Neural progenitor cell (in vitro differentiated cells): Measurements from ENCODE around the gene PDZRN4. TPM values are rescaled to one million over a fixed set of nuclear protein-coding genes. Genes with fewer than 3 reads are reported as not detected.

ENCODE experiments used
- DNase-seq: peaks from one replicate; pipeline ENCODE4 v3.0.0-alpha.2; 2016; ENCODE audit warnings: low spot score
- H2AFZ ChIP-seq: fragments of 200-600 bp; sonication (generic); replicated peaks from 2 replicates; pipeline ENCODE4 v1.6.1; 2016; ENCODE audit warnings: antibody characterized with exemption
- H3F3A ChIP-seq: fragments of 200-600 bp; sonication (generic); 2 replicates; pipeline ENCODE4 v1.6.1; 2016; ENCODE audit warnings: antibody characterized with exemption, low read depth
- H3K27ac ChIP-seq: fragments of 200-600 bp; sonication (generic); 2 replicates; pipeline ENCODE4 v1.5.1; 2016; ENCODE audit warnings: mild to moderate bottlenecking
- H3K27me3 ChIP-seq: fragments of 200-600 bp; sonication (generic); 2 replicates; pipeline ENCODE4 v1.6.1; 2016; ENCODE audit warnings: mild to moderate bottlenecking, moderate library complexity
- H3K36me3 ChIP-seq: fragments of 200-600 bp; sonication (generic); 2 replicates; pipeline ENCODE4 v1.5.1; 2016
- H3K4me1 ChIP-seq: fragments of 200-600 bp; sonication (generic); 2 replicates; pipeline ENCODE4 v1.6.1; 2016; ENCODE audit warnings: mixed run types
- H3K4me2 ChIP-seq: fragments of 200-600 bp; sonication (generic); 2 replicates; pipeline ENCODE4 v1.6.1; 2016
- H3K4me3 ChIP-seq: fragments of 200-600 bp; sonication (generic); 2 replicates; pipeline ENCODE4 v1.5.1; 2016
- H3K79me2 ChIP-seq: fragments of 200-600 bp; sonication (generic); 2 replicates; pipeline ENCODE4 v1.6.1; 2016; ENCODE audit warnings: low read depth
- H3K9ac ChIP-seq: fragments of 200-600 bp; sonication (generic); 2 replicates; pipeline ENCODE4 v1.6.1; 2016
- H3K9me3 ChIP-seq: fragments of 200-600 bp; sonication (generic); 2 replicates; pipeline ENCODE4 v1.5.1; 2016; ENCODE audit warnings: low read depth
- H4K20me1 ChIP-seq: fragments of 200-600 bp; sonication (generic); 2 replicates; pipeline ENCODE4 v1.6.1; 2016; ENCODE audit warnings: low read depth
- H3K27ac Mint-ChIP-seq: 3 replicates; pipeline ENCODE4 v1.8.0; 2021; ENCODE audit warnings: mixed read lengths
- H3K27me3 Mint-ChIP-seq: 2 replicates; pipeline ENCODE4 v1.8.0; 2022; ENCODE audit warnings: low read depth, mild to moderate bottlenecking, inconsistent platforms, moderate library complexity, mixed read lengths; ENCODE audit not compliant: insufficient read depth
- H3K36me3 Mint-ChIP-seq: 3 replicates; pipeline ENCODE4 v1.8.0; 2021; ENCODE audit warnings: mixed read lengths
- H3K4me1 Mint-ChIP-seq: 3 replicates; pipeline ENCODE4 v1.8.0; 2021; ENCODE audit warnings: mixed read lengths
- H3K4me3 Mint-ChIP-seq: 3 replicates; pipeline ENCODE4 v1.8.0; 2021; ENCODE audit warnings: mild to moderate bottlenecking, moderate library complexity, mixed read lengths
- H3K9me3 Mint-ChIP-seq: 3 replicates; pipeline ENCODE4 v1.8.0; 2020; ENCODE audit warnings: mixed read lengths
- CTCF ChIP-seq: fragments of 200-600 bp; sonication (generic); IDR thresholded peaks from 2 replicates; pipeline ENCODE4 v1.5.1; 2017; ENCODE audit warnings: antibody characterized with exemption, mild to moderate bottlenecking
- EZH2 ChIP-seq: fragments of 200-600 bp; sonication (generic); IDR thresholded peaks from 2 replicates; pipeline ENCODE4 v1.6.1; 2017; ENCODE audit warnings: antibody characterized with exemption, mild to moderate bottlenecking, moderate library complexity
- EZH2phosphoT487 ChIP-seq: fragments of 200-600 bp; sonication (generic); IDR thresholded peaks from 2 replicates; pipeline ENCODE4 v1.6.1; 2017; ENCODE audit warnings: antibody characterized with exemption
- total RNA-seq: library from RNA; depleted of rRNA; stranded (reverse); fragments of >200 nt; gene quantifications from 2 replicates; pipeline ENCODE4 v1.2.3, GENCODE V29; 2015; ENCODE audit warnings: low replicate concordance

PDZRN4 gene
- total RNA-seq, 1 donor from 2014 or later: 0.06 TPM

DNA sequence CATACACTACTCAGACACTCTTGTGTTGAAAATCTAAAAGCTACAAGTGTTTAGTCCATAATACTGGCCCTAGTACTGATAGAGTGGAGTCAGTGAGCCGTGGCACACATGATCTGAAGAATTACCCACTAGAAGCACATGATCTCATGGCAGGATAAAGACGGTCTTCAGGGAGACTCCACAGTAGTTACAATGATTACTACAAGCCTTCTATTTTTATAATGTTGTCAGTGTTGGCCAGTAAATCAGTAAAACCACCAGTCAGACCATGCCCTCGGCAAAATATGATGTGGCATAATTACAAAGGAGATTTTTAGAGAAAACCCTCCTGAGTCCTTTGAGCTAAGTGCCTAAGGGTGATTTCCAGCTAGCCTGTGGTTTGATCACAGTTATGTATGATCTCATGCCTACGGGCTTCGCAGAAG lies 114.9 kb downstream of the PDZRN4 start:
- Mint-ChIP-seq H3K27ac (no peak overlapping the region), H3K27me3 (no peaks in the 10 kb centered on the region), H3K9me3 (no peaks in the 10 kb centered on the region), H3K36me3 (no peaks in the 10 kb centered on the region), H3K4me3 (no peak overlapping the region), H3K4me1 (peaks cover 11% of the 10 kb centered on the region)
- Histone ChIP-seq H3K4me3 (no peak overlapping the region), H3K9me3 (no peaks in the 10 kb centered on the region), H3K4me1 (no peaks in the 10 kb centered on the region), H3K9ac (no peak overlapping the region), H3K27ac (no peak overlapping the region), H3F3A (no peaks in the 10 kb centered on the region), H3K36me3 (no peaks in the 10 kb centered on the region), H3K79me2 (no peaks in the 10 kb centered on the region), H3K27me3 (no peaks in the 10 kb centered on the region), H3K4me2 (no peak overlapping the region), H2AFZ (no peak overlapping the region), H4K20me1 (no peaks in the 10 kb centered on the region)
- no peak for DNase-seq
- TF ChIP-seq EZH2: no peak
- no peak for TF ChIP-seq EZH2phosphoT487
- TF ChIP-seq CTCF: no peak

- H3K4me1 ChIP-seq: no peaks in the 10 kb centered on the region
- no peak overlapping the region for H3K4me3 Mint-ChIP-seq
- H4K20me1 ChIP-seq: no peaks in the 10 kb centered on the region
- no peak overlapping the region for H3K27ac ChIP-seq
- H3K9ac ChIP-seq: no peak overlapping the region
- TF ChIP-seq EZH2 (no peak), CTCF (no peak), EZH2phosphoT487 (no peak)
- no peaks in the 10 kb centered on the region for H3K9me3 ChIP-seq
- no peak overlapping the region for H3K27ac Mint-ChIP-seq
- no peaks in the 10 kb centered on the region for H3K27me3 ChIP-seq
- peaks cover 11% of the 10 kb centered on the region for H3K4me1 Mint-ChIP-seq
- no peaks in the 10 kb centered on the region for H3F3A ChIP-seq
- H2AFZ ChIP-seq: no peak overlapping the region
- no peaks in the 10 kb centered on the region for H3K36me3 ChIP-seq
- no peak overlapping the region for H3K4me2 ChIP-seq
- H3K27me3 Mint-ChIP-seq: no peaks in the 10 kb centered on the region
- H3K4me3 ChIP-seq: no peak overlapping the region
- H3K79me2 ChIP-seq: no peaks in the 10 kb centered on the region
- H3K9me3 Mint-ChIP-seq: peaks cover 2% of the 10 kb centered on the region
- no peaks in the 10 kb centered on the region for H3K36me3 Mint-ChIP-seq
- DNase-seq: no peak
Observed at GRCh38 chr12:41304526-41304925, 116.4 kb downstream of the PDZRN4 start.

- Histone ChIP-seq H3K36me3 (no peaks in the 10 kb centered on the region), H4K20me1 (no peaks in the 10 kb centered on the region), H3K27me3 (no peaks in the 10 kb centered on the region), H3K79me2 (no peaks in the 10 kb centered on the region), H3K4me3 (no peak overlapping the region), H3K4me1 (no peaks in the 10 kb centered on the region), H2AFZ (no peak overlapping the region), H3K9me3 (no peaks in the 10 kb centered on the region), H3K27ac (no peak overlapping the region), H3K4me2 (no peak overlapping the region), H3K9ac (no peak overlapping the region), H3F3A (no peaks in the 10 kb centered on the region)
- Mint-ChIP-seq H3K27me3 (no peaks in the 10 kb centered on the region), H3K27ac (no peak overlapping the region), H3K36me3 (no peaks in the 10 kb centered on the region), H3K4me1 (peaks cover 9% of the 10 kb centered on the region), H3K9me3 (peaks cover 4% of the 10 kb centered on the region), H3K4me3 (no peak overlapping the region)
- TF ChIP-seq EZH2phosphoT487 (no peak), EZH2 (no peak), CTCF (no peak)
- no peak for DNase-seq
Observed at GRCh38 chr12:41310367-41310766, 122.2 kb downstream of the PDZRN4 start.
